IPS-NIHi11 (cell line): ENCODE measurements around the gene NUDT22.

Source experiments
- DNase-seq: peaks from one replicate; pipeline ENCODE4 v3.0.0; 2012; ENCODE audit warnings: mixed read lengths, low spot score

Gene NUDT22

GRCh38 chr11:64207256-64208085 lies 18.6 kb upstream of the NUDT22 start:
- DNase-seq: peak; percentile 35

- no peak for DNase-seq
Observed at GRCh38 chr11:64208086-64208795, 17.8 kb upstream of the NUDT22 start.

GRCh38 chr11:64208796-64209562 lies 17.1 kb upstream of the NUDT22 start:
- DNase-seq: no peak

- DNase-seq: peak; percentile 17
Observed at GRCh38 chr11:64209563-64209843, 16.6 kb upstream of the NUDT22 start.

- no peak for DNase-seq
Observed at GRCh38 chr11:64210301-64211020, 15.6 kb upstream of the NUDT22 start.

GRCh38 chr11:64211181-64211872 lies 14.7 kb upstream of the NUDT22 start:
- DNase-seq: peak; percentile 14

GRCh38 chr11:64216879-64217278 lies 9.2 kb upstream of the NUDT22 start:
- peak; percentile 20 for DNase-seq

- no peak for DNase-seq
Observed at GRCh38 chr11:64218628-64219353, 7.3 kb upstream of the NUDT22 start.

GRCh38 chr11:64219354-64219684 lies 6.8 kb upstream of the NUDT22 start:
- no peak for DNase-seq

- no peak for DNase-seq
Observed at GRCh38 chr11:64219755-64220154, 6.3 kb upstream of the NUDT22 start.

GRCh38 chr11:64220271-64220670 lies 5.8 kb upstream of the NUDT22 start:
- DNase-seq: no peak

GRCh38 chr11:64220798-64221197 lies 5.3 kb upstream of the NUDT22 start:
- DNase-seq: no peak

GRCh38 chr11:64222651-64223000 lies 3.4 kb upstream of the NUDT22 start:
- DNase-seq: no peak

- no peak for DNase-seq
Observed at GRCh38 chr11:64223001-64223651, 2.9 kb upstream of the NUDT22 start.

- DNase-seq: no peak
Observed at GRCh38 chr11:64224151-64224890, 1.8 kb upstream of the NUDT22 start.

- peak; percentile 26 for DNase-seq
Observed at GRCh38 chr11:64224891-64225607, 1.0 kb upstream of the NUDT22 start.

GRCh38 chr11:64226507-64227051 lies 505 bp downstream of the NUDT22 start:
- DNase-seq: peak; percentile 32

- no peak for DNase-seq
Observed at GRCh38 chr11:64227405-64227956, 1.4 kb downstream of the NUDT22 start.
